ENCODE measurements around the gene EGR1.

The EGR1 gene

DNA sequence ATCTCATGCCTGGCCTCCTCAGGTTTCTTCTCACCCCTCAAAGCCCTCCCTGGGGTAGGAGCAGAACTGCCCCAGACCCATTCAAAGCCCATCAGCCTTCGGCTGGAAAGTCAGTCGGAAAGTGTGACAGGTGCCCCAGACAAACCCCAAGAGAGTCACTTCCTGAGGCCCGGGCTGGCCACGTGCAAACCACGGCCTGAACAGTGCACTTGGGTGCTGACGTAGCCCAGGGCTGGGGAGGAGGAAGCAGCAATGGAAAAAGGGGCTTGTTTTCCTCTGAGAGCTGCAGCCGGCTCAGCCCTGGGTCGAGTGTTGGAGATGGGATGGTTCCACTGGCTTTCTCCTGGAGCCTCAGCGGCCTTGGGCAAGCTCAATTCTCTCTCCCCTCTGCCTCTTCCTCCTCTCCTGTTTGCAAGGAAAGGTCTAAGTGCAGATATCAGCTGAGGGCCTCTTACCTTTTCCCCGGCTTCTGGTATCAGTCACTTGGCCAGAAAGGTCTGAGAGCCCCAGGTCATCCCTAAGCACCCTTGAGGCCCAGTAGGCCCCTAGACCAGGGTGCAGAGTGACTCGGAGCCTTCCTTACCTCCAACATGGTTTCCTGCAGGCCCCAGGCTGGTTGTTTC, 5.9 kb upstream of the EGR1 start:
- H3K4me3 ChIP-seq (replicated peaks; ENCODE audit: low read depth, low read length) = no peak overlapping the region
- DNase-seq (ENCODE audit: extremely low read depth, low read depth) = no peak
- TF ChIP-seq, protein P1, sequence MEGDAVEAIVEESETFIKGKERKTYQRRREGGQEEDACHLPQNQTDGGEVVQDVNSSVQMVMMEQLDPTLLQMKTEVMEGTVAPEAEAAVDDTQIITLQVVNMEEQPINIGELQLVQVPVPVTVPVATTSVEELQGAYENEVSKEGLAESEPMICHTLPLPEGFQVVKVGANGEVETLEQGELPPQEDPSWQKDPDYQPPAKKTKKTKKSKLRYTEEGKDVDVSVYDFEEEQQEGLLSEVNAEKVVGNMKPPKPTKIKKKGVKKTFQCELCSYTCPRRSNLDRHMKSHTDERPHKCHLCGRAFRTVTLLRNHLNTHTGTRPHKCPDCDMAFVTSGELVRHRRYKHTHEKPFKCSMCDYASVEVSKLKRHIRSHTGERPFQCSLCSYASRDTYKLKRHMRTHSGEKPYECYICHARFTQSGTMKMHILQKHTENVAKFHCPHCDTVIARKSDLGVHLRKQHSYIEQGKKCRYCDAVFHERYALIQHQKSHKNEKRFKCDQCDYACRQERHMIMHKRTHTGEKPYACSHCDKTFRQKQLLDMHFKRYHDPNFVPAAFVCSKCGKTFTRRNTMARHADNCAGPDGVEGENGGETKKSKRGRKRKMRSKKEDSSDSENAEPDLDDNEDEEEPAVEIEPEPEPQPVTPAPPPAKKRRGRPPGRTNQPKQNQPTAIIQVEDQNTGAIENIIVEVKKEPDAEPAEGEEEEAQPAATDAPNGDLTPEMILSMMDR (IDR thresholded peaks at IDR 0.05; ENCODE audit: low read depth, low read length, missing control alignments) = no peak

DNA sequence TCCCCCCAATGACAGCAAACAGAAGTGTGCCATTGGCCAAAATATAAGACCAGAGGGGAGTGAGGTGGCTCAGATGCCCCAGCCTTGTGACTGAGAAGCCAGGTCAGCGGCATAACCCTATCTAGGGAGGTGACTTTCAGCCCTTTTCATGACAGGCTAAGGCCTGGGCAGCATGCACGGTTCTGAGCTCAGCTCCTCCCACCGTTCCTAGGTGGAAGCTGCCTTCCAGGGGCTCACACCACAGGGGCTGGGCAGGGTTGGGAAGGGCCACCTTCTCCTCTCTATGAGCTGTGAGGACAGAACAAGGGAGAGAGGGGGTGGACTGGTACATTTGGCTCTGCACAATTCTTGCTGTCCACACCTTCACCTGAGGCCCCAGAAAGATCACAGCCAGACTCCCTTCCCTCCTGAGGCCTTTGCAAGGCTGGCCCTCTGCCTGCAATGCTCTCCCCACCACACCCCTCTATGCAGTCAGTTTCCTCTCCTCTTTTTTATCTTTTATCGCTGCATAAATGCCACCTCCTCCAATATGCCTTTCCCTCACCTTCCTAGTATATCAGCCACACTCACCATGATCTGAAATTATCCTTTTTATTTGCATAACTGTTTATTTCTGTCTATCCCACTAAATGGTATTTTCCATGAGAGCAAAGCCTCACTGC, 5.1 kb upstream of the EGR1 start:
- TF ChIP-seq, protein P1 (IDR thresholded peaks at IDR 0.05; ENCODE audit: low read depth, low read length, missing control alignments) = no peak
- H3K4me3 ChIP-seq (replicated peaks; ENCODE audit: low read depth, low read length) = no peak overlapping the region
- DNase-seq (ENCODE audit: extremely low read depth, low read depth) = no peak

DNA sequence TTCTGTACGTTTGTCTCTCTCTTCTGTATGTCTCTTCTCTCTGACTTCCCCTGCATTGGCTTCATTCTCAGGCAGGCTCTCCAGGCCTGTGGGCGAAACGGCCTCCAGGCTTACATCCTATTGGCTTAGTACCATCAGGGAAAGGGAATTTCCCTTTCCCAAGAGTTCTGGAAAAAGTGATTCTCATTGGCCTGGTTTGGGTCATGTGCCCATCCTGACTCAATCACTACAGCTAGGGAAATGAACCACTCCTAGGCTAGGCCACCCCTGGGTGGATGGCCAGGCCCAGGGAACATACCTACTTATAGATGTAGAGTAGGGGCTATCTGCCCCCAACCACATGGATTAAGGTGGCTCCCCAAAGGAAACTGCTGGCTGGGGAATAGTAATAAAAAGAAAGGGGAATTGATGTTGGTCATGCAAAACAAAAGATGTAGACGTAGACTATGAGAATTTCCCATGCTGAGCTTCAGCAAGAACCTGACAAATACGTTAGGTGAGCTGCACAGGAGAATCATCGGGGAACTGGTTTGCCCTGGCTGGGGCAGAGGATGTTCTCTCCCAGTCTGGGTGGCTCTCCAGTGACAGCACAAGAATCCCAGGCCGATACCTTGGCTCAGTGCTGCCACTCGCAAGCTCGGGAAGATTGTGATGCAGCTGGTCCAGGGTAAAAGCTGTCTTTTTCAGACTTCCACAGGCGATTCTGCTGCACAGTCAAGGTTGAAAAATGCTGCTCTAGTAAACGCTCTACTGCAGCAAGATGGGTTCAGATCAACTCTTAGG, 3.7 kb upstream of the EGR1 start:
- TF ChIP-seq, protein P1 (IDR thresholded peaks at IDR 0.05; ENCODE audit: low read depth, low read length, missing control alignments) = no peak
- H3K4me3 ChIP-seq (replicated peaks; ENCODE audit: low read depth, low read length) = no peak overlapping the region
- DNase-seq (ENCODE audit: extremely low read depth, low read depth) = no peak

DNA sequence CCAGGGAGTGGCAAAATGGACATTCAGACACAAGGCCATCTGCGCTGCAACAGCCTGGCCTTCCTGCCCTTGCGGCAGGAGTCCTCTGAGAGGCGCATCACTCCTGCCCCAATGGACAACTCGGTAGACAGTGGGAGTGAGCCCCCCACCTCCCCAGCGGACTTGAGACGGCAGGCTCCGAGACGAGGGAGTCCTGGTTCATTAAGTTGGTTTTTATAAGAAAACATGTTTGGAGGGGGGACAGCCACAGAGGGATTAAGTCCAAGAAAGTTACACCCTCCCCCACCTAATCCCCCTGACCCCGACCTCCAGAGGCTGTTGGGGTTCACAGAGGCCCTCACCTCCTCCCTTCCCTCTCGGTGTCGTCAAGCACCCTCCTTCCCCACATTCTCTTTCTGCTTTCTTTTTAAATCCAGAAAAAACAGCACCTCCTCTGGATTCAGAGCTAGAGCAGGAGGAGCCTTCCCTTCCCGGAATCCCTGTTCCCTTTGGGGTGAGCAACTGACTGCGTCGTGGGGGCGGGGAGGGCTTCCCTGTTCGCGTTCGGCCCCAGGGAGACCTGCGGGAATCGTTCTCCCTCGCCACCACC, 1.8 kb upstream of the EGR1 start:
- no peak for DNase-seq (ENCODE audit: extremely low read depth, low read depth)
- TF ChIP-seq, protein P1 (IDR thresholded peaks at IDR 0.05; ENCODE audit: low read depth, low read length, missing control alignments) = no peak
- H3K4me3 ChIP-seq (replicated peaks; ENCODE audit: low read depth, low read length) = peak overlapping the region; percentile 57

DNA sequence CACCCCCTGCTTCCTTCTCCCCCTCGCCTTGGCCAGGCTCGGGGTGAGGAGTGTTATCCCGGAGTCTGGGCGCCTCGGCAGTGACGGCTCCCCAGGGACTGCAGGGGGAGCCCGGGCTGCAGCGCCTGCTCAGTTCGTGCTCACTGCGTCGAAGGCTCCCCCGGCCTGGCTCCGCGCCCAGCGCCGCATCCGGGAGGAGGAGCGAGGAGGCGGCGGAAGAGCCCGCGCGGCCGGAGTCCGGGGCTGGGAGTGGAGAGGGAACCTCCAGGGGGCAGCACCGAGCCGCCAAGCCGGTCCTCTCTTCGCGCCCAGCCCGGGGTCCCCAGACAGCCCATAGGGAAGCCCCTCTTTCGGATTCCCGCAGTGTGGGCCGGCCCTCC, 1.3 kb upstream of the EGR1 start:
- DNase-seq (ENCODE audit: extremely low read depth, low read depth) = peak; percentile 85
- peak overlapping the region; percentile 57 for H3K4me3 ChIP-seq (replicated peaks; ENCODE audit: low read depth, low read length)
- TF ChIP-seq, protein P1 (IDR thresholded peaks at IDR 0.05; ENCODE audit: low read depth, low read length, missing control alignments) = peak; percentile 88

DNA sequence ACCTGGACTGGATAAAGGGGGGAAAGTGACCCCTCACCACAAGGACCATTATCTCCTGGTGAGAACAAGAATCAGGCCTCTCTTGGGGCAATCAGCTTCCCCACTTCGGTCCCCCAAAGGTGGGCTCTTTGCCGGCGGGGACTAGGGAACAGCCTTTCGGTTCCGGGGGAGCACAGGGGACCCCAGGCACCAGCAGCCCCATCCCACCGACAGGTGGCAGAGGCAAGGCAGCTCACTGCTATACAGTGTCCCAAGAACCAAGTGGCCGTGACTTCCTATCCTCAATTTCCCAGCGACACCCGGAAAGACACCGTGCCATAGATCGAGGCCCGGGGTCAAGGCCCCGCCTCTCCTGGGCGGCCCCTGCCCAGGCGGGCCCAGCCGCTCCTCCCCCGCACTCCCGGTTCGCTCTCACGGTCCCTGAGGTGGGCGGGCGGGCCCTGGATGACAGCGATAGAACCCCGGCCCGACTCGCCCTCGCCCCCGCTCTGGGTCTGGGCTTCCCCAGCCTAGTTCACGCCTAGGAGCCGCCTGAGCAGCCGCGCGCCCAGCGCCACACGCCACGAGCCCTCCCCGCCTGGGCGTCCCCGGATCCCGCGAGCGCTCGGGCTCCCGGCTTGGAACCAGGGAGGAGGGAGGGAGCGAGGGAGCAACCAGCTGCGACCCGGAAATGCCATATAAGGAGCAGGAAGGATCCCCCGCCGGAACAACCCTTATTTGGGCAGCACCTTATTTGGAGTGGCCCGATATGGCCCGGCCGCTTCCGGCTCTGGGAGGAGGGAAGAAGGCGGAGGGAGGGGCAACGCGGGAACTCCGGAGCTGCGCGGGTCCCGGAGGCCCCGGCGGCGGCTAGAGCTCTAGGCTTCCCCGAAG, 655 bp upstream of the EGR1 start:
- peak; percentile 98 for DNase-seq (ENCODE audit: extremely low read depth, low read depth)
- TF ChIP-seq, protein P1 (IDR thresholded peaks at IDR 0.05; ENCODE audit: low read depth, low read length, missing control alignments) = no peak
- H3K4me3 ChIP-seq (replicated peaks; ENCODE audit: low read depth, low read length) = peak overlapping the region; percentile 57

Data from HFF-Myc (cell line).